Midbrain (tissue), 1 donor: Measurements from ENCODE around the gene SMCO3.

Experiments used
- DNase-seq: peaks from one replicate; lab custom pipeline; 2025; lab: John Stamatoyannopoulos, UW

Gene SMCO3

GRCh38 chr12:14814014-14814413 lies at the start of gene SMCO3:
SMCO3 (minus strand) TSS chr12:14814182; CDS start chr12:14806680, 7,502 bp downstream.
- no peak for DNase-seq

DNA sequence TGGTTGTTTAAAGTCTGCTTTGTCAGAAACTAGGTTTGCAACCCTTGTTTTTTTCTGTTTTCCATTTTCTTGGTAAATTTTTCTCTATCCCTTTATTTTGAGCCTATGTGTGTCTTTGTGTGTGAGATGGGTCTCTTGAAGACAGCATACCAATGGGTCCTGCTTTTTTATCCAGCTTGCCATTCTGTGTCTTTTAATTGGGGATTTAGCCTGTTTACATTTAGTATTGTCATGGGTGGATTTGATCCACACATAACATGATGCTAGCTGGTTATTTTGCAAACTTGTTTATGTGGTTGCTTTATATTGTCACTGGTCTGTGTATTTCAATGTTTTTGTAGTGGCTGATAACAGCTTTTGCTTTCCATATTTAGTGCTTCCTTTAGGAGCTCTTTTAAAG lies 46.5 kb upstream of the SMCO3 start:
- DNase-seq = no peak

- no peak for DNase-seq
Measured at GRCh38 chr12:14858513-14858912, 44.5 kb upstream of the SMCO3 start.

GRCh38 chr12:14854586-14855183 lies 40.7 kb upstream of the SMCO3 start:
- DNase-seq = no peak

DNA sequence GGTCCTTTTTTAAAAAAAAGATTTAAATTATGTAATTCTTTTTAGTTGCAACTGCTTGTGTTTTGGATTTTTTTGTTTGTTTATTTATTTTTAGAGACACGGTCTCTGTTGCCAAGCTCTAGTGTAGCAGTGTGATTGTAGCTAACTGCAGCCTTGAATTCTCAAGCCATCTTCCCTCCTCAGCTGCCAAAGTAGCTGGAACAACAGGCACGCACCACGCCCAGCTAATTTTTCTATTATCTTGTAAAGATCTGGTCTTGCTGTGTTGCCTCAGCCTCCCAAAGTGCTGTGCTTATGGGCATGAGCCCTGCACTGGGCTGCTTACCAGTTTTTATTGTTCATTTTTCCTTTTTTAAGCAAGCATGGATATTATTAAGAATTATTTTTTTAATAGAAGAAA lies 40.0 kb upstream of the SMCO3 start:
- no peak for DNase-seq

DNA sequence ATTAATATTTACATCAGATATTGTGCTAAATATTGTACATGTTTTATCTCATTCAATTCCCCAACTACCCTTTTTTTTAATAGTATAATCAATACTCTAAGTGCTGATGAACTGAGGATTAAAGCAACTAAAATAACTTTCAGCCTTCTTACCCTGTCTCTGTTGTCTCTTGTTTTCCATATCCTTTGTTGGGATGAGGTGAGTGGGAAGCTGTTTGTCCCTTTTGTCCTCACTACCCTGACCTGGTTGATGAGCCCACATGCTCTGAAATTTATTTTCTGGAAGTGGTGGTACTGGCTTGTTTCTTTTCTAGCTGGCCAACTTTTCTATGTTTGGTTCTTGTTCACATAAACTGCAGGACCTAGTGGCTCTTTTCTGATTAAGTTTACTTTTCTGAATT lies 38.9 kb upstream of the SMCO3 start:
- no peak for DNase-seq

GRCh38 chr12:14850929-14851663 lies 37.1 kb upstream of the SMCO3 start:
- no peak for DNase-seq

- no peak for DNase-seq
Measured at GRCh38 chr12:14849661-14850060, 35.7 kb upstream of the SMCO3 start.

DNA sequence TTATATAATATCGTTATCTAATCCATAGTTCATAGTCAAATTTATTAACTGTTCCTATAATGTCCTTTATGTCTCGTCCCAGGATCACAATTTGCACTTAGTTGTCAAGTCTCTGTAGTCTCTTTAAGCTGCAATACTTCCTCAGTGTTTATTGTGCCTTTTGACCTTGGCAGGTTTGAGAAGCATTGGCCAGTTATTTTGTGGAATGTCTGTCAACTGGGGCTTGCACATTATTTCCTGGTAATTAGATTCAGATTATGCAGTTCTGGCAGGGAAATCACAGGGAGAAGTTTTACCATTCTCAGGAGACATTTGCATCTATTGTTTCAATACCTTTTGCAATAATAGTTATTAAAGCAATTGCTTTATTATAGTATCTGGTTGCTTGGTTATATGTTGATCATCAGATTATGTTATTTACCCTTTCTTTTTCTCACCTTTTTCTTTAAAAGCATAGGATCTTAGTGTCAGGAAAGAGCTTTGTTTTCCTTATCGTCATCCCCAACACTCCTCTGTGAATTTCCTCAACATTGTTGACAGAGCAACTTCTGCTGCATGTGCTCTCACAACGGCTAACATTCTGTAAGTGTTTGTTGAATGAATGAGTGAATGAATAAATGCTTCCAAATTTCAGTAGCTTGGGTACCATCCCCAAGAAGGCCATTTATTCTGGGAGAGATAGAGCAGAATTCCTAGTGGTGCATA lies 33.0 kb upstream of the SMCO3 start:
- DNase-seq = no peak

GRCh38 chr12:14846042-14846587 lies 32.1 kb upstream of the SMCO3 start:
- DNase-seq = no peak

DNA sequence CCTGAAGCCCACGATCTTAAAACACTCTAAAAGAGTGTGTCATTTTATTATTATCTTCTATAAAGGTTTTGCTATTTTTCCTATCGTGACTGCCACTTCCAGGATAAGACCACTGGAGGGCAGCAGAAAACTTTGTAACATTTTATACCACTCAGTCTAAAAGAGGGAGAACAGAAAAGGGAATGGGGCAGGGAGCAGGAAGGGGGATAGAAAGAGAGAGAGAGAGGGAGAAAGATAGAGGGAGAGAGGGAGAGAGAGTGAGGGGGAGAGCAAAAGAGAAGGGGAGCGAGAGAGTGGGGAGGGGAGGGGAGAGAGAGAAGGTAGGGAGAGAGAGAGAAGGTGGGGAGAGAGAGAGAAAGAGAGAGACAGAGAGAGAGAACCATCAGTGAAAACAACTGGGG lies 31.4 kb upstream of the SMCO3 start:
- peak; percentile 52 for DNase-seq

DNA sequence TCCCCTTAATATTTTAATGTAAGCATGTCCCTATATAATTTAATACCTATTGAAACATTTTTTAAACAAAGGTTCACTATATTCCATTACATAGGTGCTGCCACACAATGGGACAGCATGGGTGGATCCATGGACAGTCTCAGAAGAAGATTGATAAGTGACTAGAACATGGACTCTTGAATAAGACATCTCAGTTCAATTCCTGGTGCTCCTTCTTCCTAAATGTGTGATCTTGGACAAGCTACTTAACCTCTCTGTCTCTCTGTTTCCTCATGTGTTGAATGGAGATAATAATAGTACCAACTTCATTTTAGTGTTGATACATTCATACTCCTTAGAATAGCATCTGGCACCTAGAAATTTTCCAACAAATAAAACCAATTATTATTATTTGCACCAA lies 30.4 kb upstream of the SMCO3 start:
- no peak for DNase-seq

GRCh38 chr12:14843425-14843887 lies 29.5 kb upstream of the SMCO3 start, which contains the start of gene ART4:
ART4 (minus strand) TSS chr12:14843526; CDS start chr12:14843113, 413 bp downstream.
- DNase-seq = no peak

DNA sequence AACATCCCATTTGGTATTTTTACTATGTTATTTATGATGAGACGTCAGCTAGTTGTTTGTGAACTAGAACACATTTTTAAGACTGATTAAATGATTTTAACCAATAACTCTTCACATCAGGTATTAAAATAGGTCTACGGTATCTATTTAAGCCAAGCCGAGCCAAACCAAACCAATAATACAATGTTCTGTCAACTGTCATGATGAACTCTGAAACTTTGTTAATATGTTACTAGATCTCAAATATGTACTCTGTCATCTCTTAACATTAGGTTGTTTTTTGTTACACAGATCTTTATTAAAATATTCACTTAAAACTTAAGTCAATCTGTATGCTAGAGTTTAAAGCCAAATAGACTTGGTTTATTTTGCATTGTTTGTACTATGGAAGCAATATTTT lies 28.3 kb upstream of the SMCO3 start:
- DNase-seq = no peak

- no peak for DNase-seq
Measured at GRCh38 chr12:14841761-14842160, 27.8 kb upstream of the SMCO3 start.

DNA sequence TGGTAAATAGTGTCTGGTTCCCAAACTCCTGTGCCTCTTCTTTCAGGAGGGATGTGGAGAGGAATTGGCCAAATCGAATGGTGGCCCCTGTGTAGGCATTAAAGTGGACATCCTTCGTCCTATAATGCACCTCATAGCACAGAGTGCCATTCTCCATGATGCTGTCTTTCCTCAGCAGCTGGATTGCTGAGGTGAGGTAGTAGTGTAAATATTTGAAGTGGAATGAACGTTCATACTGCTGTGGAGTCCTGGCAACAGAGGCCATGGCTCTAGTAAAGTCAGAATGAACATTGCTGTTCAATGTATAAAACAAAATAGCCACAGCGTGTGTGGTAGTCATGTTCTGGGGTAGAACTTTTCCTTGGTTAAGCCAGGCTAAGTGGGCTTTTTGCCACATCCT lies 26.6 kb upstream of the SMCO3 start:
- no peak for DNase-seq

DNA sequence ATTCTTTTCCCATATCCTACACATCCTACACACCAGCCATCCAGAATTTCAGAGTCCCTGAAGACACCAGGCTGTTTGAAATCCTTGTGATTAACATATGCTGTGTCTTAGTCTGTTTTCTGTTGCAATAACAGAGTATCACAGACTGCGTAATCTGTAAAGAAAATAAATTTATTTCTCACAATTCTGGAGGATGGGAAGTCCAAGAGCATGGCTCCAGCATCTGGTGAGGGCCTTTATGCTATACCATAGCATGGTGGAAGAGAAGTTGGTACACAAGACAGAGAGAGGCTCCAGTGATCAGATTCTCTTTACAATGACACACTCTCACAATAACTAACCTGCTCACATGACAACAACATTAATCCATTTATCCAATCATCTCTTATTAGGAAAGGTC lies 25.3 kb upstream of the SMCO3 start:
- no peak for DNase-seq

- DNase-seq = no peak
Measured at GRCh38 chr12:14836336-14837210, 22.6 kb upstream of the SMCO3 start.

DNA sequence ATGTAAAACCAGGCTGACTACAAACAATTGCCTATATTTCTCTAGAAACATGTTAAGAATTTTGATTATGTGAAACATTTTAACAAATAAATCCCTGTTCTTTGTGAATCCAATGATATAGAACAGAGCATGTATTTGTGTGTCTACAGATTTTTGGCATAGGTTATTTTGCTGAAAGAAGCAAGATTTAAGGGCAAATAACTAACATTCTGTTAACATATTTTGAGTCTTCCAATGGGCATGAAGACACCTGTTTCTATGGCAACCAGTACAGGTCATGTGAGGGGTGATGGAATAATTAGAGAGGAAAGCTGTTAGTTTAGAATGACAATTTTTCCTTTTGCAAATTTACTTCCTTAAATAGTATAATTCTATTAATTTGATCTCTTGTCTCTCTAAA lies 20.5 kb upstream of the SMCO3 start:
- DNase-seq = no peak

DNA sequence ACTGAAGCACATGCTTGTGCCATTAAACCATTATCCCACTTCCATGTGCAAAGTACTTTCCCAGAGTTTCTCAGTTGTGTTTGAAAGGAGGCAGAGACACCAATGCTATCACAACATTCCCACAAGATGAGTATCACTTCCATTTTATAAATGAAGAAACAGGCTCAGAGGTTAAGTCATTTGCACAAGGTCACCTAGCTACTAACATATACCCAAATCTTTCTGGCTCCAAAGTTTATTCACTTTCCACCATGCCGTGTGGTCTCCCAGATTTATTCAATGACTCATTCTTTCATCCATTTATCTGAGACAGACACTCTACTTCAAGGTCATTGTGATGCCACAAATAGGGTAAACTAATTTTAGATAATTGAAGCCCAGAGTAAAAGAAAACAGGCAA lies 20.0 kb upstream of the SMCO3 start:
- DNase-seq = no peak

DNA sequence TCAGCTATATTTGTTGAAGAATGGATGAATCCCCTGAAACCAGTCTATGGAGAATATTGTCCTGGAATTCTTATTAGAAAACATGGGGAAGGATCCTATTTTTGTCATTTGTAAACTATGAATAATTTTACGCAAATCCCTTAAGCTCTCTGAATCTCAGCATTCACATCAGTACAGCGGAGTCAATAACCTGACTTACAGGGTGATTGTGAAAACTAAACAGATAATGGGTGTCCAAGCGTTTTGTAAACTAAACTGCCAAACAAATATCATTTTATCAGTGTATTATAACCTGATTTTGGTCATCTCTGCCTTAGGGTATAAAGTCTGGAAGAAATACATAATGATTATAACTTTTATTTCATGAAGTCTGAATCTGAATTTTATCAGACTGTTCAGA lies 19.4 kb upstream of the SMCO3 start:
- DNase-seq = no peak

- DNase-seq = no peak
Measured at GRCh38 chr12:14828892-14829291, 14.9 kb upstream of the SMCO3 start.
